Measurements from ENCODE around the gene PAPLN.

Gene PAPLN

DNA sequence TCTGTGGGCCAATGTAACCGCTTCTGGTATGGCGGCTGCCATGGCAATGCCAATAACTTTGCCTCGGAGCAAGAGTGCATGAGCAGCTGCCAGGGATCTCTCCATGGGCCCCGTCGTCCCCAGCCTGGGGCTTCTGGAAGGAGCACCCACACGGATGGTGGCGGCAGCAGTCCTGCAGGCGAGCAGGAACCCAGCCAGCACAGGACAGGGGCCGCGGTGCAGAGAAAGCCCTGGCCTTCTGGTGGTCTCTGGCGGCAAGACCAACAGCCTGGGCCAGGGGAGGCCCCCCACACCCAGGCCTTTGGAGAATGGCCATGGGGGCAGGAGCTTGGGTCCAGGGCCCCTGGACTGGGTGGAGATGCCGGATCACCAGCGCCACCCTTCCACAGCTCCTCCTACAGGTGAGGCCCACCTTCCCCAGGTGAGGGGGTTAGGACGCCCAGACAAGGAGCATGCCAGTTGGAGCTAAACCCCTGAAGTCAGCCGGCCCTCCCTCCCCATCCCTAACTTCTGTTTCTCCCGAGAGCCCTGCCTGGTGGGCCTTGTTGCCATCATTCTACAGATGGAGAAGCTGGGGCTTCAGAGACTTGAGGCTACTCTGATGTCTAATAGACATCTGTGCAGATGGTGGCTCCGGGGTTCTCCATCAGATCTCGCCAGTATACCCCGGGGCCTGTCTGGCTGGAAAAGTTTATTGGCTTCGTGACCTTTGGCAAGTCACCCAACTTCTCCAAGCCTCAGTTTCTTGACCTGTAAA, 25.3 kb downstream of the PAPLN start:
- DNase-seq = no peak

DNA sequence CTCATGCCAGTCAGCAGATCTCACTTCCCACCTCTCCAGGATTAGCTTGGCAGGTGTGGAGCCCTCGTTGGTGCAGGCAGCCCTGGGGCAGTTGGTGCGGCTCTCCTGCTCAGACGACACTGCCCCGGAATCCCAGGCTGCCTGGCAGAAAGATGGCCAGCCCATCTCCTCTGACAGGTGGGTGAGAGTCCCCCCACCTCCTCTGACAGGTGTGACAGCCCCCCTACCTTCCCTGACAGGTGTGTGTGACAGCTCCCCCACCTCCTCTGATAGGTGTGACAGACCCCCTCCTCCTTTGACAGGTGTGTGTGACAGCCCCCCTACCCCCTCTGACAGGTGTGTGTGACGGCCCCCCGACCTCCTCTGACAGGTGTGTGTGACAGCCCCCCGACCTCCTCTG, 26.3 kb downstream of the PAPLN start:
- no peak for DNase-seq

DNA sequence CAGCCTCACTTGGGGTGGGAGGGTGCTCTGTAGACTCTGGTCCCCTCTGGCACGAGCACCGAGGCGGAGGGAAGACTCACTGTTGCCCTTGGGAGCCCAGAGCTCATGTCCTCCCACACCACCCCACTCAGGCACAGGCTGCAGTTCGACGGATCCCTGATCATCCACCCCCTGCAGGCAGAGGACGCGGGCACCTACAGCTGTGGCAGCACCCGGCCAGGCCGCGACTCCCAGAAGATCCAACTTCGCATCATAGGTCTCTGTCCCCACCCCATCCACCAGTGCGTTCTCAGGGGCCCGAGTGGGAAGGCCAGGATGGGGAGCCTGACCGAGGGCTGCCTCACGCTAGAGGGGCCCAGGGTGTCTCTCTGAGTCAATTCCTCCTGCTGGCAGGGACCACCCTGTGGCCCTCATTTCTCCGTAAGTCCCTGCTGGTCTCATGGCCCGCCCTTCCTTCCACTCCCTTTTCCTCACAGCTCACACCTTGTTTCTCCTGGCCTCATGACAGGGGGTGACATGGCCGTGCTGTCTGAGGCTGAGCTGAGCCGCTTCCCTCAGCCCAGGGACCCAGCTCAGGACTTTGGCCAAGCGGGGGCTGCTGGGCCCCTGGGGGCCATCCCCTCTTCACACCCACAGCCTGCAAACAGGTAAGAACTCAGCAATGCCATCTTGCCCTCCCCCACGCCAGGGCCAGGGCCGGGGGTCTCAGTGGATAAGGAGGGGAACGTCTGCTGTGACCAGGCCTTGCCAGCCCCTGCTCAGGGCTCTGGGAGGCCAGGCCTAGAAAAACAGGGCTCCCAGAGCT, 27.0 kb downstream of the PAPLN start:
- no peak for DNase-seq

DNA sequence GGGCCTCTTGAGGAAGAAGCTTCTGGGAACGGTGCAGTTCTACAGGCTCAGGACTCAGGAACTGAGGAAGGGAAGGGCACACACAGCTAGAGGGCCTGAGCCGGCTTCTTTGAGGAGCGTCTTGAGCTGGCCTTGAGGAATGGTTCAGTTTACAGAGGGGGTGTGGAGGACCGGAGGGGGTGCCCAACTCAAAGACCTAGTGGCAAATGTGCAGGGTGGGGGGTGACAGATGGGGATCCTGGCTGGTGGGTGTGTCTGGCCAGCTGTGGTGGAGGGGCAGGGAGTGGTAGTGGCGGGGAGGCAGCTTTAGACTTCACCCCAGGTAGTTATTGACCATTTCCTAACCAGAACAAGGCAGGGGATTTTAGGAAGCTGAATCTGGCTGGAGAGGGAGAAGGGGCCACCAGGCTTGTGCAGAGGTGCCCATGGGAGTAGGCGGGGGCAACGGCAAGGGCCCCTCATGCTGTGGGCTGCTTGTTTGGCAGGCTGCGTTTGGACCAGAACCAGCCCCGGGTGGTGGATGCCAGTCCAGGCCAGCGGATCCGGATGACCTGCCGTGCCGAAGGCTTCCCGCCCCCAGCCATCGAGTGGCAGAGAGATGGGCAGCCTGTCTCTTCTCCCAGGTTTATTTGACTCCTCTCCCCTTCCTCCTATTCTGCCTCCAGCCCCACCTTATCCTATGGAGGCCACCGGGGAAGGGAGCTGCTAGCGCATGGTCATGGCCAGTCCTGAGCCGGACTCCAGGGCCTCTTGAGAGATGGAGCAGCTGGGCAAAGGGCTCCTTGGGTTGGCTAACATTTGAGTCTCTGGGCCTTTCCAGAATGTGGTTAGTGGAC, 27.8 kb downstream of the PAPLN start:
- DNase-seq = no peak

DNA sequence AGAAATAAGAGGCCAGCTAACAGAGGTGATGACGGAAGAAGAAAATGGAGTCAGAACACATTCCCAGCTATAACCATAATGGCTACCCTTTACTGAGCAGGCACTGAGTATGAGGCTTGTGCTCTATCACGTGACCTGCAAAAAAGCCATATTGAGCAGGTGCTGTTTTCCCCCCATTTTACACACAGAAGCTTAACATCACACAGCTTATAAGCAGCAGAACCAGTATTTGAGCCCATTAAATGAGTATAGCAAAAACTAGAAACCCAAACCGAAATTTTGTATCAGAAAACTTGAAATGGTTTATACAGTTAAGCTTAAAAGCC, 28.4 kb downstream of the PAPLN start:
- DNase-seq = no peak

GRCh38 chr14:73266317-73266716, 29.0 kb downstream of the PAPLN start:
- DNase-seq = no peak

DNA sequence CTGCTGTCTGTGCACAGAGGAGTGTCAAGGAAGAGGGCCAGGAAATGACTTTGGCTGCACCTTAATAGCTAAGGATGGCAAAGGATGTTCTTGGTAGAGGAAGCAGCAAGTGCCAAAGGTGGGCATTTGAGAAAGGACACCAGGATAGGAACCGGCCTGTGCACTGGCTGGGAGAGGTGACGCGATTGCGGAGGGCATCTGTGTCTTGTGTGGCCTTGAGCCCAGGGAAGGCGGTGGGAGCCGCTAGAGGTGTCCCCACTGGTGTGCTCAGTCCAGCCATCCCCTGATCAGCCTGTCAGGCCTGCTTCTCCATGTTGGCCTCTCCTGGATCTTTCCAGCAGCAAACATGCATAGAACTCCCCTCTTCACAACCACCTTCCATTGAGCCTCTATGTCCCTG, 30.2 kb downstream of the PAPLN start:
- no peak for DNase-seq

- DNase-seq = no peak
These were observed 32.6 kb downstream of the PAPLN start for GRCh38 chr14:73269729-73270531.

GRCh38 chr14:73272393-73272792, 35.1 kb downstream of the PAPLN start:
- DNase-seq = no peak

- no peak for DNase-seq
These were observed 36.5 kb downstream of the PAPLN start for GRCh38 chr14:73273799-73274198.

GRCh38 chr14:73276836-73277235, 39.5 kb downstream of the PAPLN start:
- no peak for DNase-seq

GRCh38 chr14:73277376-73277775, 40.1 kb downstream of the PAPLN start:
- no peak for DNase-seq

- no peak for DNase-seq
These were observed 43.6 kb downstream of the PAPLN start for GRCh38 chr14:73280903-73281302.

- no peak for DNase-seq
These were observed 46.5 kb downstream of the PAPLN start for GRCh38 chr14:73283608-73284379.

- no peak for DNase-seq
These were observed 48.7 kb downstream of the PAPLN start for GRCh38 chr14:73285979-73286378.

DNA sequence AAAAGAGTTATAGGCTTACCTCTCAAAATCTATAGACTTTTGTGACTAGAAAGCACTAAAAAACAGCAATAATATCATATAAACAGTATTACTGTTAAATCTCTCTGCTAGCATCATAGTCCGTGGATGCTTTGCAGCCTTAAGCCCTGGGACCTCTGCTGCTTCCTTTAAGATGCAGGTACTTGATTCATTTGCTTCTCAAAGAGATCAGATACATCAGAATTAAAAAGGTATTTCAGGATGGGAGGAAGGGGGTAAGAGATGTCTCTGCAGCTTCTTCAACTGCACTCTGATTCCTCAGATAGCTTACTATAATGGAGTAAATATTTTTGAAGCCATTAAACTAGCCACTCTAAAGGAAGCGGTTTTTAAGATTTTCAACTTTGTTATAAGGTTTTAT, 49.3 kb downstream of the PAPLN start:
- DNase-seq = no peak

GRCh38 chr14:73287071-73287470, 49.8 kb downstream of the PAPLN start:
- no peak for DNase-seq

DNA sequence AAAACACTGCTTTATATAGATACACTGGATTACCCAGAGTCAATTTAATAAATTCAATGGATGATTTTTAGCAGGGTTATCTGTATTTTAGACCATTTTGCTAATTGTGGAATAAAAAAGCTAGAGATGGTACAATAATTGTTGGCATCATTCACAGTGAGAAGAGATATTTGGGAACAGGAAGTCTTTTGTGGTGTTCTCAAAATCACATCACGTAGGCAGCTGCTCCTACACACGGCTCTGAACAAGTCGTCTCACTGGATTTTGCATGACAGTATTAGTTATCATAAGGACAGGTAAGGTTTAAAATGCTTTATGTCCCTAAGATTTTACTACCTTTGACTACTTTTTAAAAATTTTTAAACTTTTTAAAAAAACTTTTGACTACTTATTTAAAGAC, 52.0 kb downstream of the PAPLN start:
- DNase-seq = no peak

DNA sequence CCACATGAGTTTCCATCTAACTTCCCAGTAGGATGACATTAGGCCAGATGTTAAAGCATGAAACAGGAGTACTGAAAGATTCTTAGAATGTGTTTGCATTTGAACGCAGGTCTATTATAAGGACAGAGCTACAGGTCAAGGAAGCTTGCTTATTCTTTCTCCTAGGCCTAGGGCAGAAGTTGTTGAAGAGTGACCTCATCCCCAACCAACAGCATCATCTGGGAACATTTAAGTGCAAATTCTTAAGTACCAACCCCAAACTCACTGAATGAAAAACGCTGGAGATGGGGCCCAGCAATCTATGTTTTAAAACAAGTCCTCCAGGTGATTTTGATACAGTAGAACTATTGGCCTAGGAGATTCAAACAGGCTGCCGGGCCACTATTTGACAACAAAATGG, 52.4 kb downstream of the PAPLN start:
- DNase-seq = no peak

DNA sequence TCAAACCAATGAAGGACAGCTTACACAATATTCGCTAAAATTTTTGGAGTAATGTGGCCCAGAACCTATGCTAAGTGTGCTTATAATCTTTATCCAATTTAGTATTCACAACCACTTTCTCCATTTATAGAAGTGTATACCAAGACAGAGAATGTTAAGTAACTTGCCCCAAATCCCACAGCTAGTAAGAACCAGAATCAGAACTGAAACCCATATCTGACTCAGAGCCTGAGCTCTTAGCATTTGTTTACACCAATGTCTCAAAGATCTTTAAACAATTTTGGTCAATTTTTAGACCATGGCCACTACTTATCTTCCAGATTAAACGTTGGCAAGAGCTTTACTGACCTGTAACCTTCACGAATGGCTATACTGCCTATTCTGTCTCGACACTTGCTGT, 53.0 kb downstream of the PAPLN start:
- no peak for DNase-seq

- DNase-seq = no peak
These were observed 56.8 kb downstream of the PAPLN start for GRCh38 chr14:73293782-73294781.

Data from NCI-H1048 (cell line).